Fibroblast of lung (primary cell): ENCODE results near the gene ARHGEF33. TPM values are rescaled to one million over a fixed set of nuclear protein-coding genes. Genes with fewer than 3 reads are reported as not detected.

ENCODE experiments used
- DNase-seq, 2 donors: peaks; one replicate each; pipeline versions ENCODE4 v3.0.0 to v3.0.0-alpha.2; 2010; ENCODE audit warnings: low read depth in 2 of 2
- H2AFZ ChIP-seq: 2 replicates; pipeline ENCODE4 v1.5.1; 2012; ENCODE audit warnings: low read length, control low read depth, inconsistent platforms
- H3K27ac ChIP-seq: 2 replicates; pipeline ENCODE4 v1.5.1; 2011; ENCODE audit warnings: low read length, control low read depth; ENCODE audit not compliant: insufficient read depth
- H3K27me3 ChIP-seq: 2 replicates; pipeline ENCODE4 v1.5.1; 2011; ENCODE audit warnings: mild to moderate bottlenecking, low read length; ENCODE audit not compliant: control insufficient read depth, insufficient read depth
- H3K36me3 ChIP-seq: 2 replicates; pipeline ENCODE4 v1.5.1; 2011; ENCODE audit warnings: low read length; ENCODE audit not compliant: control insufficient read depth, insufficient read depth
- H3K4me1 ChIP-seq: 2 replicates; pipeline ENCODE4 v1.5.1; 2011; ENCODE audit warnings: low read length; ENCODE audit not compliant: control insufficient read depth, insufficient read depth; ENCODE audit errors: extremely low read depth
- H3K4me2 ChIP-seq: 2 replicates; pipeline ENCODE4 v1.5.1; 2011; ENCODE audit warnings: low read length, control low read depth; ENCODE audit not compliant: insufficient read depth; ENCODE audit errors: extremely low read depth
- H3K4me3 ChIP-seq, 4 experiments: fragments of 200-600 bp in 1 of 4; sonication (generic) in 1 of 4; replicated peaks in 1 of 4; 2 replicates each; pipeline ENCODE4 v1.5.1; 2011 to 2016; ENCODE audit warnings: low read length in 4 of 4, low read depth in 3 of 4, mild to moderate bottlenecking in 3 of 4, control low read depth in 2 of 4, inconsistent platforms in 1 of 4, mixed read lengths in 1 of 4; ENCODE audit not compliant: insufficient read depth in 1 of 4; ENCODE audit errors: control extremely low read depth in 1 of 4
- H3K79me2 ChIP-seq: 2 replicates; pipeline ENCODE4 v1.5.1; 2012; ENCODE audit warnings: mild to moderate bottlenecking, low read length, inconsistent platforms; ENCODE audit not compliant: control insufficient read depth, insufficient read depth
- H3K9ac ChIP-seq: 2 replicates; pipeline ENCODE4 v1.5.1; 2011; ENCODE audit warnings: mild to moderate bottlenecking, low read length, control low read depth; ENCODE audit not compliant: insufficient read depth
- H3K9me3 ChIP-seq: 2 replicates; pipeline ENCODE4 v1.5.1; 2012; ENCODE audit warnings: low read depth, low read length; ENCODE audit not compliant: control insufficient read depth, insufficient read depth
- H4K20me1 ChIP-seq: 2 replicates; pipeline ENCODE4 v1.5.1; 2011; ENCODE audit warnings: low read length; ENCODE audit not compliant: control insufficient read depth, insufficient read depth; ENCODE audit errors: extremely low read depth
- CTCF ChIP-seq, 2 donors: IDR thresholded peaks in 1 of 2; conservative IDR thresholded peaks in 1 of 2; 1 replicate in 1 of 2; 2 replicates in 1 of 2; pipeline ENCODE4 v1.5.1; 2011 to 2012; ENCODE audit warnings: low read length in 2 of 2, control low read depth in 1 of 2, inconsistent platforms in 1 of 2, low read depth in 1 of 2, mild to moderate bottlenecking in 1 of 2
- EZH2 ChIP-seq: IDR thresholded peaks from 2 replicates; pipeline ENCODE4 v1.5.1; 2012; ENCODE audit warnings: low read length, control low read depth, mild to moderate bottlenecking; ENCODE audit errors: missing control alignments
- polyA plus RNA-seq, 2 donors: library from polyadenylated mRNA; depleted of rRNA in 1 of 2; stranded (reverse) in 1 of 2; unstranded in 1 of 2; fragments of >200 nt; gene quantifications; 2 replicates each; pipeline ENCODE4 v1.2.1, GENCODE V29; 2011 to 2012; ENCODE audit warnings: missing spikeins in 1 of 2
- total RNA-seq: library from RNA; depleted of rRNA; stranded (reverse); fragments of >200 nt; gene quantifications from 2 replicates; pipeline ENCODE4 v1.2.1, GENCODE V29; 2014

The ARHGEF33 gene
- total and polyA plus RNA-seq, 2 donors (not counting 1 experiment from before 2014, with no cell fraction given), result 0.10 to 0.50 TPM

DNA sequence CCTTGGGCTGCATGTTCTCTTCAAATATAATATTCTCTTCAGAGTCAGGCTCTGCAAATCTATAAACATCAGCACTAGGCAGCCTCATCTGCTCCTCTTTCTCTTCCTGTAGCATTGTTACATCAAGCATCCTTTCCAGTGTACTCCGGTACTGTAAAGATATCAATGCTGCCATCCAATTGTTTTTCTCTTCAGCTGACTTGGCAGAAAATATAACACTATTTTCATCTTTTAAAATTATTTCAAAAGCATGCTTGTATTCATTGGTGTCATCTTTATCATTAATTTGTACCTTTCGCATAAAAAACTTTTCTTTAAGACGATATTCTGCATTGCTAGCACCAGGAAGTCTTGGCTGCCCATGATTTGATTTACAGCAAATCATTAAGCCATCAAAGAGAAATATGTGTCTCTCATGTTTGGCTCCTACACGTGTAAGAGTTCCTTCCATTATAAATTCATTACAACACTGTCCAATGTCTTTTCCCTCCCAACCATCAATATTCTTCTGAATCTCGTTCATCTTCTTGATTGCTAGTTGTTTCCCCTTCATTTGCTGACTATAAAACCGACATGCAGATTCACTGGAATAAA is 133.1 kb downstream of the ARHGEF33 start:
- Histone ChIP-seq H4K20me1 (no peaks in the 10 kb centered on the region), H3K4me2 (no peak overlapping the region), H3K27me3 (no peaks in the 10 kb centered on the region), H3K36me3 (no peaks in the 10 kb centered on the region), H3K79me2 (no peaks in the 10 kb centered on the region), H3K4me3 (no peak overlapping the region), H3K4me1 (no peaks in the 10 kb centered on the region), H2AFZ (no peak overlapping the region), H3K27ac (no peak overlapping the region), H3K9ac (no peak overlapping the region), H3K9me3 (no peaks in the 10 kb centered on the region)
- DNase-seq, result no peak
- TF ChIP-seq CTCF (conservative IDR thresholded peaks at IDR 0.05 in 1 of 2, IDR thresholded peaks at IDR 0.05 in 1 of 2; ENCODE audit: low read depth in 1 of 2, low read length in 2 of 2) (no peak), EZH2 (no peak)

- no peak overlapping the region for H3K27ac ChIP-seq
- no peaks in the 10 kb centered on the region for H3K27me3 ChIP-seq
- no peaks in the 10 kb centered on the region for H3K36me3 ChIP-seq
- no peaks in the 10 kb centered on the region for H3K9me3 ChIP-seq
- no peak overlapping the region for H3K4me3 ChIP-seq
- no peaks in the 10 kb centered on the region for H3K4me1 ChIP-seq
- H4K20me1 ChIP-seq, result no peaks in the 10 kb centered on the region
- H3K9ac ChIP-seq, result no peak overlapping the region
- DNase-seq, result no peak
- TF ChIP-seq CTCF (conservative IDR thresholded peaks at IDR 0.05 in 1 of 2, IDR thresholded peaks at IDR 0.05 in 1 of 2; ENCODE audit: low read depth in 1 of 2, low read length in 2 of 2) (no peak), EZH2 (no peak)
- no peaks in the 10 kb centered on the region for H3K79me2 ChIP-seq
- no peak overlapping the region for H3K4me2 ChIP-seq
- no peak overlapping the region for H2AFZ ChIP-seq
Observed at GRCh38 chr2:39023649-39024048, 134.0 kb downstream of the ARHGEF33 start.

DNA sequence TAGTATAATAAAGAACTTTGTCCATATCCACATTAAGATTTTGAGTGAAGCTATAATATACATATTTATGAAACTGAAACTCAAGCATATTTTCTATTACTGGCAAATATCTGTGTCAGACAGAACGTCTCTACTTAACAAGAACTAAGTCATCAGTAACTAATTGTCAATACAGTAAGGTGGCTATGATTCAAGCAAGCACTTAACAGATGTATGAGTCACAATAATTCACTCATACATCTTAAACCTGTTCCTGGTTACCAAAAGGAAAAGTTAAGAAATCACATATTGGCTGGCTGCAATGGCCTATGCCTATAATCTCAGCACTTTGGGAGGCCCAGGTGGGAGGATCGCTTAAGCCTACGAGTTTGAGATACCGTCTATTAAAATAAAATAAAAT is 135.2 kb downstream of the ARHGEF33 start:
- Histone ChIP-seq H3K27ac (no peak overlapping the region), H3K79me2 (no peaks in the 10 kb centered on the region), H3K36me3 (no peaks in the 10 kb centered on the region), H2AFZ (no peak overlapping the region), H3K9ac (no peak overlapping the region), H3K4me2 (no peak overlapping the region), H3K4me1 (no peaks in the 10 kb centered on the region), H3K9me3 (no peaks in the 10 kb centered on the region), H3K4me3 (no peak overlapping the region), H4K20me1 (no peaks in the 10 kb centered on the region), H3K27me3 (no peaks in the 10 kb centered on the region)
- DNase-seq, result peak in 1 of 2 donors; percentile 55
- no peak for TF ChIP-seq EZH2
- no peak for TF ChIP-seq CTCF (conservative IDR thresholded peaks at IDR 0.05 in 1 of 2, IDR thresholded peaks at IDR 0.05 in 1 of 2; ENCODE audit: low read depth in 1 of 2, low read length in 2 of 2)

Other genes starting within 250 kb of the ARHGEF33 start
- gene GALM, start 223.8 kb upstream of the ARHGEF33 start, total RNA-seq, result 39.5 and 51.4 TPM in 2 replicates
- 14.7 and 28.4 TPM in 2 replicates for gene GALM, start 223.8 kb upstream of the ARHGEF33 start, polyA plus RNA-seq
- gene SRSF7, start 138.5 kb upstream of the ARHGEF33 start, total RNA-seq, result 69.9 and 118 TPM in 2 replicates
- 193 and 301 TPM in 2 replicates for gene SRSF7, start 138.5 kb upstream of the ARHGEF33 start, polyA plus RNA-seq
- gene GEMIN6, start 111.7 kb upstream of the ARHGEF33 start, total RNA-seq, result 15.0 and 18.7 TPM in 2 replicates
- 8.2 and 12.3 TPM in 2 replicates for gene GEMIN6, start 111.7 kb upstream of the ARHGEF33 start, polyA plus RNA-seq
- 20.5 and 23.5 TPM in 2 replicates for gene DHX57, start 13.9 kb upstream of the ARHGEF33 start, total RNA-seq
- gene DHX57, start 13.9 kb upstream of the ARHGEF33 start, polyA plus RNA-seq, result 17.6 and 18.5 TPM in 2 replicates
- 14.4 and 19.3 TPM in 2 replicates for gene MORN2, start 13.9 kb upstream of the ARHGEF33 start, total RNA-seq
- gene MORN2, start 13.9 kb upstream of the ARHGEF33 start, polyA plus RNA-seq, result 32.6 and 35.1 TPM in 2 replicates
- 15.9 and 27.6 TPM in 2 replicates for gene SOS1, start 231.2 kb downstream of the ARHGEF33 start, total RNA-seq
- gene SOS1, start 231.2 kb downstream of the ARHGEF33 start, polyA plus RNA-seq, result 20.2 and 24.9 TPM in 2 replicates